GM19463 (cell line): ENCODE data around the gene HMG20A.

Experiments used
- ATAC-seq: cut with Tn5 transposase; IDR thresholded peaks from one replicate; pipeline ENCODE4 v1.9.1; 2021; ENCODE audit warnings: mild to moderate bottlenecking, moderate library complexity; ENCODE audit not compliant: unreplicated experiment

Gene HMG20A

DNA sequence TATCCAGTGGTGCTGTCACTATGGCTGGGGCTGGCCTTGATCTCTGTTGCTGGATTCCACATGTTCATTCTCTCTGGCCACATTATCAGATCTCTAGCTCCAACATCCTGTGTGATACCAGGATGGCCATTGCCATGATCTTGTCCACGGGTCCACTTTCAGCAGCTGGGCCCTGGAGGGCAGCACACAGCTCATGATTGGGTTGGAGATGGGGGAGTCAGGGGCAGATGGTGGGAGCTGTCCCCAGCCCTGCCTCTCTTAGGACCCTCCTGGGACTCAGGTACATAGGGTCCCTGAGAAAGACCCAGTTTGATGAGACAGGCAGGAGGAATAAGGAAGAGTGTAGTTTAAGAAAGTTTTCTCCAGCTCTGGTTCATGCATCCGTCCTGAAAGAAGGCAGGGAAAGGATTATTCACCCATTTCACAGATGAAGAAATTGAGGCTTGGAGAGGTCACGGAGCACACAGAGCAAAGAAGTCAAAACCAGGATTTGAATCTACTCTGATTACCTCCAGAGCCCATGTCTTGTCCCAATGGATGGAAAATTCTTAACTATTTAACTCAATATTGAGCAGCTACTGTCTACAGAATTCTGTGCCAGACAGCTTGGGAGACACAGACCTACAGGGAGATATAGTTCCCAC, 111.5 kb downstream of the HMG20A start:
- ATAC-seq = no peak

DNA sequence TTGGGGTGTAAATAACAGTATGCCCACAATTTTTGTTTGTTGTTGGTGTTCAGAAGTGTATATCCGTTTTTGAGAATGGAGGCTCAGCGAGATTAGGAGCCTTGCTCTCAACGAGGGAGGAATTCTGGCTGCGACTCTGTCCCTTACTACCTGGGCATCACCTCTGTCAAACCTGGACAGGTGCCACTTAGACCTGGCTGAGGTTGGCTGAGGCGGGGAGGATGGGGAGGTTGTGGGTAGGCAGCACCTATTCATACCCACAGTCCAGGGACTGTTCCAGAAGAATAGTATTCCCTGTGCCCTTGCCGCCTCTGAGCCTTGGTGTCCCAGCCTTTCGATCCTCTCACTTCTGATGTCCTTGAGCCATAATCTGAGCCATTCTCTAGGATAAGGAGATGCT, 112.2 kb downstream of the HMG20A start:
- ATAC-seq = no peak

- no peak for ATAC-seq
These were observed 113.1 kb downstream of the HMG20A start for GRCh38 chr15:77533578-77534430.
